ENCODE results near the gene INSIG2. TPM values are rescaled to one million over a fixed set of nuclear protein-coding genes. Genes with fewer than 3 reads are reported as not detected.

The INSIG2 gene
- total RNA-seq, 1 donor, result 4.0 TPM

DNA sequence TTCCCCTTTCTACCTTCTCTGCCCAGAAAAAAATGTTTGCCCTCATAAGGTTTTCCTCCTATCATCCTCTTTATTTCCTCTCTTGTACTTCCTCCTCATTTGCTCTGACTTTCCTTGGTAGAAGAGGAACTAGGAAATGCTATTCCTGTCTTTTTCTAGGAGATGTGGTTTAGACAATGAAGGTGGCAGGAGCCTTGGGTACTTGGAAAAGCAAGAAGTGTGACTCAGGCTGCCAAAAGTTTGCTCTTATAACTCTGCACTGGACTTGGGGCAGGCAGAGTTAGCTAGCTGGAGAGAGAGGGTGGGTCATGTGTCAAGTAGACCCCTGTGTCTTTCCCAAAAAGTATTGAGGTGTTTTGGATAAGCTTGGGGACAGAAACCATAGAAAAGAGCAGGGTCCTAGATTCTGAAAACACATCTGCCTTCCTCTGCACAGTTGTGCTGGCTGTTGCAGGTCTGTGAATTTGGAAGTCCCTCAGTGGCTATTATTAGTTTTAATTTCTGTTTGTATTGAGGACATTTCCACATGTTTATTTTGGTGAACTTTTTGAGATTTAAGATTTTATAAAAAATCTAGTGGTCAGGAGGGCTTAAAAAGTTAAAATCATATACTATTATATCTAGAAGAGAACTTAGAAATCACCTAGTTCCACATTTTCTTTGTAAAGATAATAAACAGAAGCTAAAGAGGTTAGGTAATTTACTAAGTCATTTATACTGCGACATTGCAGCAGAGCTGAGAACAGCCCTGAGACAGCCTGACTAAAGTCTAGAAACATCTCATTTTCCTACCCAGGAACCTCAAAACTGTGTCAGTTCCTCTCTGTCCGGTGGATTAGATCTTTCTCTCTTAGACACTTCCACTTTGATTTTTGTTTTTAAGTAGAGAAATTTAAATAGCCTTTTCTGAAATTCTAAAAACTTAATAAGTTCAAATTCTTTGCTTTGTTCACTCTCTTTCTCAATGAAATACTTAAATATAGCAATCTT is 16.0 kb downstream of the INSIG2 start:
- H3K4me1 ChIP-seq (ENCODE audit: insufficient read depth, low read length), result peaks cover 25% of the 10 kb centered on the region
- no peaks in the 10 kb centered on the region for H3K9me3 ChIP-seq (ENCODE audit: low read depth, low read length)
- no peak overlapping the region for H3K4me3 ChIP-seq (ENCODE audit: low read length)
- no peaks in the 10 kb centered on the region for H3K27me3 ChIP-seq (ENCODE audit: insufficient read depth, low read length)

DNA sequence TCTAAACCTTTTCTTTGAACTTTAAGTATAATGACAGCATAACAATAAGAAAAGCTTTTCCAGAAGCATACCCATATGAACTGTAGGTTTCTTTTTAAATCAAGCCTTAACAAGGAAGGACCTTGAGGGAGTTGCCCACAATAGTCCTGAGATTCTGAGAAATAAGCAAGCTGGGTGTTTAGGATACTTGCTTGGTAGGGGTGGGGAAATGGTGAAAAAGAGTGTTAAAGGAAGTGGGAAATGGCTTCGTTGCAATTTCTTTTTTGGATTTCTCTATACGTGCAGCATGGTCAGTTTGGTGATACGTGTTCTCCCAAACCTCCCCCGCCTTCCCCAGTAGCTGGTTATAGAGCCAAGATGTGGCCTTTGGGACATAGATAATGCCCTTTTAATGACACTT is 17.2 kb downstream of the INSIG2 start:
- Histone ChIP-seq H3K4me3 (ENCODE audit: low read length) (no peak overlapping the region), H3K4me1 (ENCODE audit: insufficient read depth, low read length) (peaks cover 15% of the 10 kb centered on the region), H3K9me3 (ENCODE audit: low read depth, low read length) (no peaks in the 10 kb centered on the region), H3K27me3 (ENCODE audit: insufficient read depth, low read length) (no peaks in the 10 kb centered on the region)

DNA sequence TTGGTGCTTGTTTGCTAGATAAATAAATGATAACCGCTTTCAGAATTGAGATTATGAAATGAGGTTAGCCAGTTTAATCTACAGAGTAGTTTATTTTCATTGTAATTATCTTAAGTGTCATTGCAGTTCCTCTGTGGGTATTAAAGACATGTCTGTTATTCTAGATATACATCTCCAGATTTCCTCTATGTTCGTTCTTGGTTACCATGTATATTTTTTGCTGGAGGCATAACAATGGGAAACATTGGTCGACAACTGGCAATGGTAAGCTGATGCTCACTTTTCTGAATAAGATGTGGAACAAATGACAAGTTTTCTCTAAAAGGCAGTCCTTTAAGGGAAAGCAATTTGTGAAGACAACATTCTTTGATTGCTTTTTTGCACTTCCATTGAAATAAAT is 18.7 kb downstream of the INSIG2 start:
- Histone ChIP-seq H3K4me3 (ENCODE audit: low read length) (no peak overlapping the region), H3K27me3 (ENCODE audit: insufficient read depth, low read length) (no peaks in the 10 kb centered on the region), H3K4me1 (ENCODE audit: insufficient read depth, low read length) (peaks cover 15% of the 10 kb centered on the region)

DNA sequence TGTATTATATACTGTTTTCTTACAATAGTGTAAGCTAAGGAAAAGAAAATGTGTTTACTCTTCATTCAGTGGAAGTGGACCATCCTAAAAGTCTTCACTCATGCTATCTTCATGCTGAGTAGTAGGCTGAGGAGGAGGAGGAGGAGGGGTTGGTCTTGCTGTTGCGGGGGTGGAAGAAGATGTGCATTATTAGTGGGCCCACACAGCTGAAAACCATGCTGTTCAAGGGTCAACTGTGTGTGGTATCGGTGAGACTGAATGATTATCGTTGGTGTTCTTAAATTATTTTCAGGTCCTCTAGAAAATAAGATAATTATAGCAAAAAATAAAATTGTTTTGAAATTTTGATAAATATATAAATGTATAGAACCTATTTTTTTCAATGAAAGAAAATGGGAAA is 22.0 kb downstream of the INSIG2 start:
- Histone ChIP-seq H3K4me1 (ENCODE audit: insufficient read depth, low read length) (peaks cover 4% of the 10 kb centered on the region), H3K4me3 (ENCODE audit: low read length) (no peak overlapping the region), H3K9me3 (ENCODE audit: low read depth, low read length) (no peaks in the 10 kb centered on the region), H3K27me3 (ENCODE audit: insufficient read depth, low read length) (no peaks in the 10 kb centered on the region)

More for the DNA sequence above, 18.7 kb downstream of the INSIG2 start:
- H3K9me3 ChIP-seq (ENCODE audit: low read depth, low read length), result no peaks in the 10 kb centered on the region

DNA sequence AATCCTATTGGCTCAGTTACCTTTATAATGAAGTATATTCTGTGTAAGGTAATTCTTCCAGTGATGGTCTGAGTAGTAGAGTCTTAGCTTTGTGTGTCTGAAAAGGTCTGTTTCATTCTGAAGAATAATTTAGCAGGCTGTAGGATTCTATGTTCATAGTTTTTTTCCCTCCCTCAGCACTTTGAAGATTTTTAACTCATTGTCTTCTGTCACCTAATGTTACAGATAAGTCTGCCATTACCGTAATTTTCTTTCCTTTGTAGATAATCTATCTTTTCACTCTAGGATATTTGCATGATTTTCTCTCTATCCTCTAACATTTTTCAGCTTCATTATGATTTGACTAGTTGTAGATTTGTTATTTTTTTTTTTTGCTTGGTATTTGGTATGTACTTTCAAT is 22.7 kb downstream of the INSIG2 start:
- no peaks in the 10 kb centered on the region for H3K9me3 ChIP-seq (ENCODE audit: low read depth, low read length)
- no peak overlapping the region for H3K4me3 ChIP-seq (ENCODE audit: low read length)

DNA sequence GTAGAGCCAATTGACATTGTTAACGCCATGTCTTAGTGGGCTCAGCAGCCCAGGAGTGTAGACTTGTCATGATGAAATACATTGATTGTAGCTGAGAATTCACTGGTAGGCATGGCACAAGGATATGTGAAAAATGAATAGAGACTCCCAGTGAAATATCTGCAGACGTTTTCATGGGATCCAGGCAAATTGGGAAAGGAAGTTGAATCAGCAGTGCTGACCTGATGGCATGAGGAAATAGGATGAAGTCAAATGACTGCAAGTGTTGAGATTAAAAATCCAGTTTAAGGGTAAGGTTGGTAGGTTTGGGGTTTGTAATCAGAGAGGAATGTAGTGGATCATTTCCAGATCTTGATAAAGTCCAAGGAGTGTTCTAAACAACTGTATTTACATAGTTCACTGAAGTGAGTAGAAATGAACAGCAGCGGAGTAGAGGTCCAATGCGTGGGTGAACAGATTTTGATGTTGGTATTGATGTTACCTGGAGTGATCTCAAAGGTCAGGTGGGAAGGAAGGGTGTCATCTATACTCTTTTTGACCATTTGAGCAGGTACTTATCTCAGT is 24.6 kb downstream of the INSIG2 start:
- no peaks in the 10 kb centered on the region for H3K9me3 ChIP-seq (ENCODE audit: low read depth, low read length)
- no peak overlapping the region for H3K4me3 ChIP-seq (ENCODE audit: low read length)
- no peaks in the 10 kb centered on the region for H3K27me3 ChIP-seq (ENCODE audit: insufficient read depth, low read length)
- H3K4me1 ChIP-seq (ENCODE audit: insufficient read depth, low read length), result no peaks in the 10 kb centered on the region

More for the DNA sequence above, 22.7 kb downstream of the INSIG2 start:
- Histone ChIP-seq H3K4me1 (ENCODE audit: insufficient read depth, low read length) (no peaks in the 10 kb centered on the region), H3K27me3 (ENCODE audit: insufficient read depth, low read length) (no peaks in the 10 kb centered on the region)

DNA sequence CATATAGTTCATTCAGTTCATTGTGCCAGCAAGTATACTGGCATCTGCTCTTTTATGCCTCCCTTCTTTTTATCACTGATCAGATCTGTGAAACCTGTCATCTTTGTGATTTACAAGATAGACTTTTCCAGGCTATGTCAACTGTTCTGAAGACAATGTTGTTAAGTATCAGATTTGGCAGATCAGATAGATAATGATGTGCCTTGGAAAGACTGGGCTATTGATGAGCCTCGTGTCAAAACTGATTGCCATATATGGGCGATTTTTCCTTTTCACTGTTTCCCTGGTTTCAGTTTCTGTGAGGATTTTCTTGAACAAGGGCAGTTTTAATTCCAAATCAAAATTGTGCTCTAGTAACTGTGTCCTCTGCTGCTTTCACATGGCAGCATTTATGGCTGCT is 26.6 kb downstream of the INSIG2 start:
- no peaks in the 10 kb centered on the region for H3K9me3 ChIP-seq (ENCODE audit: low read depth, low read length)
- H3K27me3 ChIP-seq (ENCODE audit: insufficient read depth, low read length), result no peaks in the 10 kb centered on the region

DNA sequence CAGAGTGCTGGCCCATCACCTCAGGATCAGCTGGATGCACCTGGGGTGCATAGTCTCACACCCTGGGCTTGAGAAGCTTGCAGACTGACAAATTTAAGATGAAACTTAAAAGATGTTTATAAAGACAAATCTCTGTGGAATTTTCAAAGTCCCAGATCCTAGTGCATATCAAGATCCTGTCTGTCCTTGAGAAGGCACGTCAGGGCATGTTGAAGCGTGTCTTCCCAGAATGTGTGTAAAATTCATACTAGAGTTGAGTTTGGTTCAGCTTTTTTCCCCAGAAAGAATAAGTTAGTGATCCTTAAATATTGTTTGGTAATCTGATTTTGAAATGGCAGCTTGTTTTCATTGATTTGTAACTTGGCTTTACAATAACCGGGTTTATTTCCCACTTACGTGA is 27.5 kb downstream of the INSIG2 start:
- no peak overlapping the region for H3K4me3 ChIP-seq (ENCODE audit: low read length)
- no peaks in the 10 kb centered on the region for H3K9me3 ChIP-seq (ENCODE audit: low read depth, low read length)
- no peaks in the 10 kb centered on the region for H3K4me1 ChIP-seq (ENCODE audit: insufficient read depth, low read length)
- no peaks in the 10 kb centered on the region for H3K27me3 ChIP-seq (ENCODE audit: insufficient read depth, low read length)

More for the DNA sequence above, 26.6 kb downstream of the INSIG2 start:
- Histone ChIP-seq H3K4me1 (ENCODE audit: insufficient read depth, low read length) (no peaks in the 10 kb centered on the region), H3K4me3 (ENCODE audit: low read length) (no peak overlapping the region)

DNA sequence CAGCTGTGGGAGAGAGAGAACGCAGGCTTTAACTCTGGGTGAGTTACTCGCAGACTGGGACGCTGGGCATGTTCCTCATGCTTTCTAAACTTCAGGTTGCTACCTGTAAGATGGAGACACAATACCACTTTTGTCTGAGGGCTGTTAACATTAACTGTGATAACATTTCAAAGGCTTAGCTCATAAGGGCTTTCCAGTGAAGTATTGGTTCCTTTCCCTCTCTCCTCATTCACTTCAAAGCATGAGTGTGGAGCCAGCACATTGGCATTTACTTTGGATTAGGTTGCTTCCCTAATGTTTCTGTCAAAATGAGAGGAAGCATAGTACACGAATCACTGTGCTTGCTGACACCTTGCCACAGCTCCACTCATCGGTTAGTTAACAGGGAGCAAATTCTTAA is 30.2 kb downstream of the INSIG2 start:
- H3K27me3 ChIP-seq (ENCODE audit: insufficient read depth, low read length), result no peaks in the 10 kb centered on the region
- H3K4me3 ChIP-seq (ENCODE audit: low read length), result no peak overlapping the region
- H3K4me1 ChIP-seq (ENCODE audit: insufficient read depth, low read length), result peaks cover 17% of the 10 kb centered on the region
- H3K9me3 ChIP-seq (ENCODE audit: low read depth, low read length), result no peaks in the 10 kb centered on the region

DNA sequence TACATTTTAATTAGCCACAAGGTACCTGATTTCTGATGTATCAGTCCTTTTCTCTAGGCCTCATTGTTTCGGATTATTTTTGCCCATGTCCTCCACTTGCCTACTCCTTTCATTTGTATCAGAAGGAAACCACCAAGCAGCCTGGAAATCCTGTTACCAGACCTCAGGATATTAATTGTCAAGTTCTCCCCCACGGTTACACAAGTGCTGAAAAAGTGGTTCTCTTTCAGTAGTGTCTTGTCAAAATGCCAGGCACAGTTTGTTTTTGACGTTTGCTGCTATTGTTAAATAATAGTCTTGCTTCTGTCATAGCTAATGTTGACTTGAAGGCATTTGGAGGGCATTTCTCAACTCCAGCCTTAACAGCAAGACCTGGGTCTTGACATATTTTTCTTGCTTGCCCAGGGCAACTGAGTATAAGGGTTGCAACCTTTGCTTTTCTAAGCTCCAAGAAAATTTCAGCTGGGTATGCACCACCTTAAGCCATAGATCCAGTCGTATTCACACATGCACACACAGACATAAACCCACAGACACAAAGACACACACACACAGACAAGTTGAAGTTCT is 31.0 kb downstream of the INSIG2 start:
- H3K4me1 ChIP-seq (ENCODE audit: insufficient read depth, low read length), result peaks cover 23% of the 10 kb centered on the region
- no peaks in the 10 kb centered on the region for H3K27me3 ChIP-seq (ENCODE audit: insufficient read depth, low read length)
- H3K4me3 ChIP-seq (ENCODE audit: low read length), result no peak overlapping the region
- H3K9me3 ChIP-seq (ENCODE audit: low read depth, low read length), result no peaks in the 10 kb centered on the region

DNA sequence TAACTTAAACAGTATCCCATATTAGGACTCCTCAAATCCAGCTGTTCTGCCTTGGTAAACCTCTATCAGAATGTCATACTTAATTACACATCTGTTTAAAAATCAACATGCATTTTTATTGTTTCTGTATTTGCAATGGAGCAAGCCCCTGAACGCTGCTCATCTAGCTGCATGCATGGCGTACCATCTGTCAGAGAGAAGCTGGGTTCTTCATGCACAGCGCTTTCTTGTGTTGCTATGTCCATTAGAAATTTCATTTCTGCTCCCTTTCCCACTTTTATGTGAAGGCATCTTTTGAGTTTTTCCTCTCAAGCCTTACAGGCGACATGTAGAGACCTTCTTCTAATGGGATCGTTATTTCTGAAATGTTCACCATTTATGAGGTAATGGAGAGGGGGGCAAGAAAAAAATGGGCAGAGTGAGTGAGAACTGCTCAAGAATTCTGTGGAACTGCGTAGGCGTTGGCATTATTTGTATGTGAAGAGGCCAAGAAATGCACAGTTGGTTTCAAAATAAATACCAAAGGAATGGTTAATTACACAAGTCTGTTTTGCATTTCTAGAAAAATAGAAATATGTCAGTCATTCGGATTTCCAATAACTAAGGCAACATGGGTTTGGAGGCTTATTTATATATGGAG is 31.6 kb downstream of the INSIG2 start:
- no peaks in the 10 kb centered on the region for H3K9me3 ChIP-seq (ENCODE audit: low read depth, low read length)
- no peaks in the 10 kb centered on the region for H3K27me3 ChIP-seq (ENCODE audit: insufficient read depth, low read length)
- no peak overlapping the region for H3K4me3 ChIP-seq (ENCODE audit: low read length)
- H3K4me1 ChIP-seq (ENCODE audit: insufficient read depth, low read length), result peaks cover 26% of the 10 kb centered on the region

DNA sequence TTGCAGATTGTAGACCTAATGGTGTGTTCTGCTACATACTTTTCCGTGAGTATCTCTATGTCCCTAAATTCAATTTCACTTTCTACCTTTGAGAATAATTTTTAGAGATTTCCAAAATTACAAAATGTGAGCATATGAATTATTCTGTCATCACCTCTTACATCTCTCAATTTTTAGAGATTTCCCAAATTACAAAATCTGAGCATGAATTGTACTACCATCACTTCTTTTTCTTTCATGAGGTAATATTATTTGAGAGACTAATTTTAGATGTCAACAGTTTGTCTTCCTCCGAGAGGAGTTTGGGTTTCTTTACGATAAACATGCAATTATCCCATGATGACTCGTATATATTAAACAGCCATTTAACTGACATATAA is 32.1 kb downstream of the INSIG2 start:
- Histone ChIP-seq H3K27me3 (ENCODE audit: insufficient read depth, low read length) (no peaks in the 10 kb centered on the region), H3K4me3 (ENCODE audit: low read length) (no peak overlapping the region), H3K4me1 (ENCODE audit: insufficient read depth, low read length) (peaks cover 30% of the 10 kb centered on the region), H3K9me3 (ENCODE audit: low read depth, low read length) (no peaks in the 10 kb centered on the region)

DNA sequence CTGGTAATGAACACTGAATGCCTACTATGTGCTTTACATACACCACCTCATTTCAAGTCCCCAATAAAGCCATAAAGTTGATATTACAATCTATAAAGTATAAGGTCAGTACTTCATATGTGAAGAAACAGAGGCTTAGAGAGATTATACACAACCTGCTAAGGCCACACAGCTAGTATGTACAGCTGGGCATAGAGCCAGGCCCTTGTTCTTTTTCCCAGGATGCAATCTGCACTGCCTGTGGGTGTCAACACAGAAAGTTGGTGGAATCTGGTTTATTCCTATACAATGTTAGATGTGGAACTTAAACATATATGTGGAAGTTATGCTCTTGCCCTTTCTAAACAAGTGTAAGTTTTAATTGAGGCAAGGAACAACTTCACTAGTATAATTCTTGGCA is 32.8 kb downstream of the INSIG2 start:
- H3K27me3 ChIP-seq (ENCODE audit: insufficient read depth, low read length), result no peaks in the 10 kb centered on the region

DNA sequence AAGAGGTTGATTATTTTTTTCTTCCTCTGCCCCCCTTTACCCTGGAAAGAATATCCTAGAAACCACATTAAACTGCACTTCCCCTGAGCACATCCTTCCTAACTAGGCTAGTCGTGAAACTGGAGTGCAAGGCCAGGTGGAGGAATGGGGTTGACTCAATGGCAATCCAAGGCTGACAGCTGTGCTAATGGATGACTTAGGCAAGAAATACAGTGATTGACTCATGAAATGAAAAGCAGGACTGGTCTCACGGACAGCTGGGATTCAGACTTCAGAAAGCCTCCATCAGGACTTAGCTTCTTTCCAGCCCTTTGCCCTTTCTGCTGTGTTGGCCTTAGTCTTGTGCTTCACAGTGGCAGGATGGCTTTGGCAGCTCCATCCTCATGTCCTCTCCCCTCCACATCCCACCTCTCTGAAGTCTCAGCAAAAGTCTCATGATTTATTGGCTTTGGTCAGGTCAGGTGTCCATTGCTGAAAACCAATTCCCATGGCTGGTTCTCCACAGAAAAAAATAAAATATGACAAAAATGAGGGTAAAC is 33.8 kb downstream of the INSIG2 start:
- Histone ChIP-seq H3K27me3 (ENCODE audit: insufficient read depth, low read length) (no peaks in the 10 kb centered on the region), H3K4me3 (ENCODE audit: low read length) (no peak overlapping the region), H3K9me3 (ENCODE audit: low read depth, low read length) (no peaks in the 10 kb centered on the region), H3K4me1 (ENCODE audit: insufficient read depth, low read length) (peaks cover 30% of the 10 kb centered on the region)

More for the DNA sequence above, 32.8 kb downstream of the INSIG2 start:
- peaks cover 30% of the 10 kb centered on the region for H3K4me1 ChIP-seq (ENCODE audit: insufficient read depth, low read length)
- H3K9me3 ChIP-seq (ENCODE audit: low read depth, low read length), result no peaks in the 10 kb centered on the region
- no peak overlapping the region for H3K4me3 ChIP-seq (ENCODE audit: low read length)
